Activated naive CD8-positive, alpha-beta T cell treated with anti-CD3 and anti-CD28 coated beads, Interleukin-2, amount 50 U/mL, for 24 hours (primary cell): Measurements from ENCODE around the gene NFIA.
A peak's percentile ranks its signal among the peaks of the same experiment; 100 is the strongest.

Experiments used
- ATAC-seq: fragments of 150-1000 bp; cut with Tn5 transposase; one replicate; pipeline ENCODE4 v1.10.0; 2021
- DNase-seq: peaks from one replicate; pipeline ENCODE4 v3.0.0; 2021
- H3K27ac Mint-ChIP-seq: one replicate; pipeline ENCODE4 v1.8.0; 2021; ENCODE audit warnings: mild to moderate bottlenecking, mixed read lengths
- H3K27me3 Mint-ChIP-seq: one replicate; pipeline ENCODE4 v1.8.0; 2021; ENCODE audit warnings: mixed read lengths
- H3K36me3 Mint-ChIP-seq: one replicate; pipeline ENCODE4 v1.8.0; 2021; ENCODE audit warnings: low read depth, mixed read lengths
- H3K4me1 Mint-ChIP-seq: one replicate; pipeline ENCODE4 v1.8.0; 2021; ENCODE audit warnings: mixed read lengths
- H3K4me3 Mint-ChIP-seq: one replicate; pipeline ENCODE4 v1.8.0; 2021; ENCODE audit warnings: mild to moderate bottlenecking, moderate library complexity, mixed read lengths
- H3K9me3 Mint-ChIP-seq: one replicate; pipeline ENCODE4 v1.8.0; 2021; ENCODE audit warnings: mixed read lengths

Gene NFIA

GRCh38 chr1:61289232-61290098 lies 207.1 kb downstream of the NFIA start:
- no peaks in the 10 kb centered on the region for H3K4me1 Mint-ChIP-seq
- no peaks in the 10 kb centered on the region for H3K36me3 Mint-ChIP-seq
- no peak overlapping the region for H3K27ac Mint-ChIP-seq
- peaks cover 2% of the 10 kb centered on the region for H3K27me3 Mint-ChIP-seq
- no peaks in the 10 kb centered on the region for H3K9me3 Mint-ChIP-seq
- ATAC-seq: no peak
- DNase-seq: no peak
- H3K4me3 Mint-ChIP-seq: no peak overlapping the region

DNA sequence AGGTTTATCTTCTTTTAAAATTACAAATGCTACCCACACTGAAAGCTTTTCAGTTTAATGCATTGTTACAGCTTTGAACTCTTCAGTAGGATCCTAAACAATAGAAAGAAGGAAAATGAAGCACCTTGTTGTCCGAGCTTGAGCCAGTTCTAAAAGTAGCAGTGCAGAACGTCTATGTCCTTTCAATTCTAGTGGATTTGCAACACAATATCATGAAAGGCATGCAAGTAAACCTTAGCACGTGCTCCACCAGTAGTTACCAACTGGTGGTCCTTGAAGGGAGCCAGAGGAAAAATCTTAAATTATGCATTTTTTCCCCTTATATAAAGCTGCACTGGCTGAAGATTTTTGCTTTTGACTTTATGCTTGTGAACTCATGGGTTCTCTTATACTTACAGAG lies 208.2 kb downstream of the NFIA start:
- no peak overlapping the region for H3K4me3 Mint-ChIP-seq
- no peaks in the 10 kb centered on the region for H3K9me3 Mint-ChIP-seq
- peaks cover 2% of the 10 kb centered on the region for H3K27me3 Mint-ChIP-seq
- no peak overlapping the region for H3K27ac Mint-ChIP-seq
- ATAC-seq (no peak), DNase-seq (no peak)
- no peaks in the 10 kb centered on the region for H3K36me3 Mint-ChIP-seq
- no peaks in the 10 kb centered on the region for H3K4me1 Mint-ChIP-seq

- H3K36me3 Mint-ChIP-seq: no peaks in the 10 kb centered on the region
- DNase-seq (no peak), ATAC-seq (no peak)
- H3K9me3 Mint-ChIP-seq: peaks cover 8% of the 10 kb centered on the region
- peaks cover 2% of the 10 kb centered on the region for H3K27me3 Mint-ChIP-seq
- H3K4me1 Mint-ChIP-seq: peaks cover 7% of the 10 kb centered on the region
- H3K4me3 Mint-ChIP-seq: no peak overlapping the region
- H3K27ac Mint-ChIP-seq: no peak overlapping the region
These were observed 210.8 kb downstream of the NFIA start for GRCh38 chr1:61293197-61293596.

DNA sequence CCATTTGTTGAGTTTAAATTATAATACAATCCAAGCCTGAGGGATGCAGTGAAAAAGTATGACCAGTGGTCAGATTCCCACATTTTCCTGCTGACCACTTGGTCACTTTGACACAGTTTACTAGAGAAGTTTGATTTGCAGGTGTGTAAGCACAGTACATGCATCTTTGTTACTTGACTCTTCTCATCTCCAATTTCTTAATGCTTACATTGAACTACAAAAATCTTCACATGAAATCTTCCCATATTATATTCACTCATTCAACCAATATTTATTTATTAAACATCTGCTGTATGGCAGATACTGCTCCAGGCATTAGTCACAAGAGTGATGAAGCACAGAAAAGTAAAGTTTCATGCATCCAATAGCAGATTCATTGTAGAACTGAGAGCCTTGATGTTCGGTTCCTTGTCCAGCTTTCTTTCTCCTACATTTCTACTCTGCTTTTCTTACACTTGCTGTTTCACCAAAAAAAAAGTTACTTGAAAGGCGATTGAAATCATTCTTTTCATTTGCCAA lies 211.7 kb downstream of the NFIA start:
- DNase-seq: no peak
- Mint-ChIP-seq H3K36me3 (no peaks in the 10 kb centered on the region), H3K9me3 (peaks cover 9% of the 10 kb centered on the region), H3K4me1 (peaks cover 7% of the 10 kb centered on the region), H3K27me3 (peaks cover 2% of the 10 kb centered on the region), H3K4me3 (no peak overlapping the region), H3K27ac (no peak overlapping the region)
- no peak for ATAC-seq

GRCh38 chr1:61294930-61295329 lies 212.6 kb downstream of the NFIA start:
- DNase-seq (no peak), ATAC-seq (no peak)
- Mint-ChIP-seq H3K4me3 (no peak overlapping the region), H3K36me3 (no peaks in the 10 kb centered on the region), H3K4me1 (peaks cover 7% of the 10 kb centered on the region), H3K27ac (no peak overlapping the region), H3K27me3 (peaks cover 2% of the 10 kb centered on the region), H3K9me3 (peaks cover 9% of the 10 kb centered on the region)

GRCh38 chr1:61295818-61296537 lies 213.6 kb downstream of the NFIA start:
- H3K9me3 Mint-ChIP-seq: peaks cover 9% of the 10 kb centered on the region
- no peaks in the 10 kb centered on the region for H3K36me3 Mint-ChIP-seq
- no peak overlapping the region for H3K4me3 Mint-ChIP-seq
- H3K4me1 Mint-ChIP-seq: peaks cover 11% of the 10 kb centered on the region
- H3K27ac Mint-ChIP-seq: no peak overlapping the region
- H3K27me3 Mint-ChIP-seq: peaks cover 2% of the 10 kb centered on the region
- ATAC-seq: no peak
- no peak for DNase-seq

GRCh38 chr1:61297887-61298286 lies 215.5 kb downstream of the NFIA start:
- H3K27ac Mint-ChIP-seq: no peak overlapping the region
- ATAC-seq: no peak
- peaks cover under 1% of the 10 kb centered on the region for H3K27me3 Mint-ChIP-seq
- H3K36me3 Mint-ChIP-seq: no peaks in the 10 kb centered on the region
- H3K9me3 Mint-ChIP-seq: peaks cover 9% of the 10 kb centered on the region
- no peak overlapping the region for H3K4me3 Mint-ChIP-seq
- H3K4me1 Mint-ChIP-seq: peaks cover 28% of the 10 kb centered on the region
- no peak for DNase-seq

- Mint-ChIP-seq H3K4me3 (no peak overlapping the region), H3K27ac (no peak overlapping the region), H3K4me1 (peaks cover 33% of the 10 kb centered on the region), H3K36me3 (no peaks in the 10 kb centered on the region), H3K27me3 (peaks cover 3% of the 10 kb centered on the region), H3K9me3 (peaks cover 9% of the 10 kb centered on the region)
- no peak for ATAC-seq
- no peak for DNase-seq
These were observed 217.1 kb downstream of the NFIA start for GRCh38 chr1:61299463-61299862.

DNA sequence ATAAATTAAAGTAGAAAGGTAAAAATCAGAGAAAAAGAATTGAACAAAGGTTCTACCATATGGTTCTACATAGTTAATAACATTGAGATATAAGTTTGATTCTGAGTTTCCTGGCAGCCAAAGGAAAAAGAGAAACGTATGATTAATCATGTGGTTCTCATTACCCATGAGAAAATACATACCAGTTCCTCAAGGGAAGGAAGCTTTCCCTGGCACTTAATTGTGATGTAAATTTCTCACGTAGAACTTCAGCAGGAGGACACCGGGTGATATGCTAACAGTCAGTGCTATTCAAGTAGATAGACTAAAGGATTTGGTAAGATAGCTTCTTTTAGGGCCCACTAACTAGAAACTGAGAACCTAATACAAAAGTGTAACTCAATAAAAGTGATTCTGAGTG lies 218.5 kb downstream of the NFIA start:
- H3K27ac Mint-ChIP-seq: no peak overlapping the region
- H3K4me1 Mint-ChIP-seq: peaks cover 33% of the 10 kb centered on the region
- no peak for ATAC-seq
- no peak for DNase-seq
- no peak overlapping the region for H3K4me3 Mint-ChIP-seq
- peaks cover 3% of the 10 kb centered on the region for H3K27me3 Mint-ChIP-seq
- H3K36me3 Mint-ChIP-seq: no peaks in the 10 kb centered on the region
- peaks cover 9% of the 10 kb centered on the region for H3K9me3 Mint-ChIP-seq

DNA sequence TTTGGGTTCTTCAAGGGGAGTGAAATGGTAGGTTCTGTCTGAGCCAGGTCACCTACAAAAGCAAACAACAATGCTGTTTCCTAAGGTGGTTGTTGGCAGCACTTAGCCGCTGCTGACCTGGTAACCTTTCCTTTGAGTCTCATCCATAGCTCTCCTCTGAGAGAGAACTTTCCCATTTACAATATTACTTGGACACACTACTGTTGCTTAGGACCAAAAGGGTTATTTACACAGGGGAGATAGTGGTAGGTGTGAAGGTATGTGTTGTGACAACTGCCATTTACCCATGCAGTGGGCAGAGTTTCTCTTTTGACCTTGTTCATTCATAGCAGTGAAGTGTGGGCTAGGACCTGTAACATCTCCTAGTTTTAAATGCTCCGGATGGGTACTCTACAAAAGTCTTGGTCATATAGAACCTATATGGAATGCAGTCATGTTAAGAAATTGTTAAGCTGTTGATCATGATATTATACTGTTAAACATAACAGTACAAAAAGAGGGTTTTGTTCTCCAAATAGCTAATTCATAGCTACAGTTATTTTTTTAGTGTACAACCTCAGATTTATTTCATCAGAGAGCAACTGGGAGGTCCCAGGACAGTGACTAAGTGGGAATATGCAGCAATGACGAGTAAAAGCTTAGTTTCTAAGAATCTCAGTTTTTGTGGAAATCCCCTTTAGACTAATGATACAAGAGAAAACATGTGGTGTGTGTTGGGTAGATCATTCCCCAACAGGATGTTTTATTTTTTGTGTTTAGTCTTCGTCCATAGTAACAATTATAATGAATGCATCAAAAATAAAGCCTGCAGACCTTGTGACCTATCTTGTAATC lies 219.7 kb downstream of the NFIA start:
- peaks cover 30% of the 10 kb centered on the region for H3K4me1 Mint-ChIP-seq
- peaks cover 3% of the 10 kb centered on the region for H3K27me3 Mint-ChIP-seq
- no peak for DNase-seq
- H3K4me3 Mint-ChIP-seq: peak overlapping the region; percentile 2
- ATAC-seq: peak; percentile 82
- H3K9me3 Mint-ChIP-seq: peaks cover 9% of the 10 kb centered on the region
- H3K27ac Mint-ChIP-seq: peak overlapping the region; percentile 52
- H3K36me3 Mint-ChIP-seq: no peaks in the 10 kb centered on the region

DNA sequence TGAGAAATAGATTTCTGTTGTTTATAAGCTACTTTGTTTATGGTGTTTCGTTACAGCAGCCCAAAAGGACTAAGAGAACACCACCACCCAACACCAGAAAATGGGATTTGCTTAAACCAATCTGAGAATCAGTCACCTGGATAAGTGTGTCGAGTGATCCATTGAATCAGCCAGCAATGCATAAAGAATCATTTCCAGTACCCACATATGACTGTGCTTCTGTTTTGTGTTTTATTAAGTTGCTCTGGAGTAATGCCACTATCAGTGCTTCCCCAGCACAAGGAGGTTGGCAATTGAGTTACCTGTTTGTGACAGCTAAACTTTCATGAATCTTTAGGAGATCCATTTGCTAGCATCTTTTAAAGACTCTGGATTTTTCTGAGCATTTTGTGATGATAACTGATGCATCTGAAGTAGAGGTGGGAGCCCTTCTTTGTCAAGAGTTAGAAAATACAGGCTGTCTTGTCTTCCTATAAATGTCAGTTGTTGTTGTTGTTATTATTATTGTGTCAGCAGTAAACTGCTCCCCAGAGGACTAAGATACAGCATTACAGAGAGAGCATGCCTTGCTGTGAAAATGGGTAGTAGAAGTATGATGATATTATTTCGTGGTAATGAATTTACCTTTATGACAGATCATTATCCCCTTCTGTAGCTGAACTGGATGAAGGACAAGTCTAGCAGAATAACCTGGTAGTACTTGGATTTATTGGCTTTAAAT lies 225.2 kb downstream of the NFIA start:
- no peak overlapping the region for H3K4me3 Mint-ChIP-seq
- H3K27ac Mint-ChIP-seq: no peak overlapping the region
- H3K9me3 Mint-ChIP-seq: no peaks in the 10 kb centered on the region
- no peak for DNase-seq
- H3K27me3 Mint-ChIP-seq: peaks cover 3% of the 10 kb centered on the region
- no peak for ATAC-seq
- peaks cover 8% of the 10 kb centered on the region for H3K4me1 Mint-ChIP-seq
- H3K36me3 Mint-ChIP-seq: no peaks in the 10 kb centered on the region

GRCh38 chr1:61310057-61310456 lies 227.7 kb downstream of the NFIA start:
- Mint-ChIP-seq H3K4me1 (no peaks in the 10 kb centered on the region), H3K4me3 (no peak overlapping the region), H3K9me3 (no peaks in the 10 kb centered on the region), H3K27me3 (no peaks in the 10 kb centered on the region), H3K27ac (no peak overlapping the region), H3K36me3 (no peaks in the 10 kb centered on the region)
- DNase-seq: no peak
- no peak for ATAC-seq

- Mint-ChIP-seq H3K4me1 (no peaks in the 10 kb centered on the region), H3K27me3 (no peaks in the 10 kb centered on the region), H3K4me3 (no peak overlapping the region), H3K27ac (no peak overlapping the region), H3K36me3 (no peaks in the 10 kb centered on the region), H3K9me3 (no peaks in the 10 kb centered on the region)
- ATAC-seq (no peak), DNase-seq (no peak)
These were observed 228.2 kb downstream of the NFIA start for GRCh38 chr1:61310538-61310937.

- Mint-ChIP-seq H3K36me3 (no peaks in the 10 kb centered on the region), H3K9me3 (no peaks in the 10 kb centered on the region), H3K4me3 (no peak overlapping the region), H3K27ac (no peak overlapping the region), H3K27me3 (no peaks in the 10 kb centered on the region), H3K4me1 (peaks cover 12% of the 10 kb centered on the region)
- no peak for DNase-seq
- no peak for ATAC-seq
These were observed 231.6 kb downstream of the NFIA start for GRCh38 chr1:61313906-61314422.
